ENCODE results near the gene CACTIN. TPM values are rescaled to one million over a fixed set of nuclear protein-coding genes. Genes with fewer than 3 reads are reported as not detected.

CACTIN gene
- total RNA-seq, 4 donors from 2014 or later: 10.9 to 29.0 (median 16.8) TPM

DNA sequence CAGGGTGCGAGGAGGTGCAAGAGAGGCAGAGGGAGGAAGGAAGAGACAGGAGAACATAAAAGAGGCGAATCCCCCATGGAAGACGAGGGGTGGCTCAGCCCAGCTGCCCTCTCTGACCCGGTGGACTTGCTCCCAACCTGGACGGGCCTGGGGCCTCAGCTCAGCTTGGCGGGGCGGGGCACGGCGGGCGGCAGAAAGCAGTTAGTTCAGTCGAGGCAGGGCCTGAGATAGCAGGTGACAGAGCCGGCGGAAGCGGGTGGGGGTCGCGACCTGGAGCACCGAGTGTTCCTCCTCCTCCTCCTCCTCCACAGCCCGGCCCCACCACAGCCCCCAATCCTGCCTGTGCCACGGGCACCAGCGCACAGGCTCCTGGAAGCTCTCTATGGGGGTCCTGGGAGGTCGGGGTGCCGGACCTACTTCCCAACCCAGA, 7.0 kb upstream of the CACTIN start:
- TF ChIP-seq, protein P1, sequence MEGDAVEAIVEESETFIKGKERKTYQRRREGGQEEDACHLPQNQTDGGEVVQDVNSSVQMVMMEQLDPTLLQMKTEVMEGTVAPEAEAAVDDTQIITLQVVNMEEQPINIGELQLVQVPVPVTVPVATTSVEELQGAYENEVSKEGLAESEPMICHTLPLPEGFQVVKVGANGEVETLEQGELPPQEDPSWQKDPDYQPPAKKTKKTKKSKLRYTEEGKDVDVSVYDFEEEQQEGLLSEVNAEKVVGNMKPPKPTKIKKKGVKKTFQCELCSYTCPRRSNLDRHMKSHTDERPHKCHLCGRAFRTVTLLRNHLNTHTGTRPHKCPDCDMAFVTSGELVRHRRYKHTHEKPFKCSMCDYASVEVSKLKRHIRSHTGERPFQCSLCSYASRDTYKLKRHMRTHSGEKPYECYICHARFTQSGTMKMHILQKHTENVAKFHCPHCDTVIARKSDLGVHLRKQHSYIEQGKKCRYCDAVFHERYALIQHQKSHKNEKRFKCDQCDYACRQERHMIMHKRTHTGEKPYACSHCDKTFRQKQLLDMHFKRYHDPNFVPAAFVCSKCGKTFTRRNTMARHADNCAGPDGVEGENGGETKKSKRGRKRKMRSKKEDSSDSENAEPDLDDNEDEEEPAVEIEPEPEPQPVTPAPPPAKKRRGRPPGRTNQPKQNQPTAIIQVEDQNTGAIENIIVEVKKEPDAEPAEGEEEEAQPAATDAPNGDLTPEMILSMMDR (IDR thresholded peaks at IDR 0.05; ENCODE audit: low read depth): no peak

DNA sequence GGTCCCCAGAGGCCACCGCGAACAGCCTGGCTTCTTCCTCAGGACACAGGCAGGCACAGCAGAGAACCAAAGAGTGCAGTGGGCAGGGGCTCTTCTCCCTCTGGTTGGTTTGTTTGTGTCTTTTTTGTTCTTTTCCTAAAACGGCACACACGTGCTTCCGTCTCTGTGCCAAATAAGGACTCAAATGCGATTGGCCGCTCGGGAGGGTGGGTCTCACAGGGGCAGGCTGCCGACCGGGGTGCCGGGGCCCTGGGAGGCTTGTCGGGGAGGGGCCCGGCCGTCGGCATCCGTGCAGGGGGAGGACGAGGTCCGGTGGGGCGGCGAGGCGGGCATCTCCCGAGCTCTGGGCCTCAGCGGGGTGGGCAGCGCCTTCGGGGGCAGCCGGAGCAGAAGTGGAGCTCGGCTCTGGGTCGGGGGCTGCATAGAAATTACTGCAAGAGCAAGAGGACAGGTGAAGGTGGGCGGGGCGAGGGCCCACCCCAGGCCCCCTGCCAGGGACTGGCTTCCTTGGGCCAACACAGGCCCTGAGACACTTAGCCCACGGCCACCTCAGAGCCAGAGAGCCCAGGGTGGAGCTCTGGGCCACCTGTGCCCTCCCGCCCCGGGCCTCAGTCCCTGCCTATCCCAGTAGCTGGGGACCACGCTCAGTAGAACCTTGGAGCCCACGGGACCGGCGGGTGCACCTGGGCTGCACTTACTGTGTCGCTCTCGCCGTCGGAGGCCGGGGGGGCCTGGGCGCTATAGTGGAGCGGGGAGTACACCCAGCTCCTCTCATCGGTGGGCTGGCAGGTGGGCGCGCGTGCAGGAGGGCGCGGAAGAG, 6.4 kb upstream of the CACTIN start:
- TF ChIP-seq, protein P1 (IDR thresholded peaks at IDR 0.05; ENCODE audit: low read depth): no peak

DNA sequence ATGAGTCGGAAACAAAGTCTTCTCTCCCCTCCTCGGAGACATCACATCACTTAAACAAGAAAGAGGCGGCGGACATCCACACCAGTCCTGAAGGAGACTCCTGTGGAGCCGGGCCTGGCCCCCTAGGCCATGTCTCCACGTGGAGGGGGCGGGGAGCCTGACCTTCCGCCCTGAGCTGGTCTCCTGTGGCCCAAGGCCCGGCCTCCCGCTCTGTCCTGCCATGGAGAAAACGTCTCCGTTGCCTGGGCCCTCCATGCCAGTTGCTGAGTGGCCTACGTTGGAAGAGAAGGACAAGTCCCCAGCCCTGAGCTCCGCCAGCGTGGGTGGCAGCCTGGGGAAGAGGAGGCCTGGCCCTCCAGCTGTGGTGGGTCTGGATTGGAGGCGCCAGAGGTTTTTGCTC, 5.5 kb upstream of the CACTIN start:
- TF ChIP-seq, protein P1 (IDR thresholded peaks at IDR 0.05; ENCODE audit: low read depth): no peak

DNA sequence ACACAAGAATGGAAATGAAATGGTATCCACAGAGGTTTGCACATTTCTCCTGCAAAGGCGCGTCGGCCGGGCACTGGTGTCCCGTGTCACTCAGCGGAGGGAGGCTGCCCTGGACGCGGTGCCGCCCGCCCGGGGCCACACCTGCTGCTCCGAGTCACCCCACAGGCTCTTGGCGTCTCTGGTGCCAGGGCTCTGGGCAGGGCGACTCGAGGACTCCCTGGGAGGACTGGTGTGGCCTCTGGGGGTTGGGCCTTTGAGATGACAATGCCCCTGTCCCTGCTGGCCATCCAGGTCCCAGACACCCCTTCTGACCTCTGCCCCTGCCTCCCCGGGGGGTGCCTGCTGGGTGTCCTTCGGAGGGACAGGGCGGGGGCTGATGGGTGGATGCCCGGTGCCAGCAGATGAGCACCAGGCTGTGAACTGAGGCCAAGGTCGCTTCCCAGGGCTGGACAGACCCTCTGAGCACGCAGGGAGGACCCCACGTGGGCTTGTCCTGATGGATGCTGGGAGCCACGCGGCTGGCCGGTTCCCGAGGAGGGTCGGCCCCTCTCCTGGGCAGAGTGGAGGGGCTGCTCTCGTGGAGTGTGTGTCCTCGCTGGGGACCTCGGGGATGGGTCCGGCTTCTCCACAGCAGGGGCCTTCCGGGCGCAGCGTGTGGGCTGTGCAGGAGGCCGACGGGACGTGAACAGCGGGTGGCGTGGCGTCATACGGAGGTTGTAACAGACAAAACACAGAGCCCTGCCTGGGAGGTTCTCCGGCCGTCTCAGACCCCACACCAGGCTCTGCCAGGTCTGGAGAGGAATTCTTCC, 4.7 kb upstream of the CACTIN start:
- TF ChIP-seq, protein P1 (IDR thresholded peaks at IDR 0.05; ENCODE audit: low read depth): no peak

DNA sequence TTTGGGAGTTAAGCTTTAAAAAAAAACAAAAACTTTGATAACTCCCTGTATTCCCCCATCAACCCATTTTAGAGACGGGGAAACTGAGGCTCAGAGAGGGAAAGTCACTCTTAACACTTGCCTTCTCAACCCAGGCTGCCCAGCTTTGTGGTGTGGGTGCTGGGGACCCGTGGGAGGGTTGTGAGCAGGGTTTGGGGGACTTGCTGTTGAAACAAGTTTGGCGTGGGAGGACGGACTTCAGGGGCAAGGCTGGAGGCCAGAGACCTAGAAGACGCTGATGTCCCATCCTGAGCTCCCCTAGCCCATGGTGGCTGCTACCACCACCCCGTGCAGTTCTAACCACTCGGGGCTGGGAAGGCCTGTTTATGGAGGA, 747 bp upstream of the CACTIN start:
- TF ChIP-seq, protein P1 (IDR thresholded peaks at IDR 0.05; ENCODE audit: low read depth): no peak

DNA sequence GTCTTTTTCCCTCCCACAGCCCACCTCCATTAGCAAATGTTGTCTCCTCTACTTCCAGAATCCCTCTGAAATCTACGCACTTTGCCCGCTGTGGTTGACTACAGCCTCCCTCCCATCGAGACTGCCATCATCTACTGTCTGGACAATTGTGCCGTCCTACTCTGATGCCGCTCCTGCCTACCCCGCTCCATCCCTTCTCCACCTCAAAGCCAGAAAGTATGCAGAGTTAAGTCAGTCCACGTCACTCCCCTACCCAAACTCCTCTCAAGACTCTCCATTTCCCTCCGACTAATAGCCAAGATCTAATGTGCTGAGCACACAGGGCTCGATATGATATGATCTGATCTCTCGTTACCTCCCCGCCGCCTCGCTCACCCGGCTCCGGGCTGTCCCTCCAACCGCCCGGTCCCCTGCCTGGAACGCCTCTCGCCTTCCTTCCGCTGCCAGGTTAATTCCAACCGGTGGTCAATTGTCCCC, 556 bp downstream of the CACTIN start:
- TF ChIP-seq, protein P1 (IDR thresholded peaks at IDR 0.05; ENCODE audit: low read depth): no peak

DNA sequence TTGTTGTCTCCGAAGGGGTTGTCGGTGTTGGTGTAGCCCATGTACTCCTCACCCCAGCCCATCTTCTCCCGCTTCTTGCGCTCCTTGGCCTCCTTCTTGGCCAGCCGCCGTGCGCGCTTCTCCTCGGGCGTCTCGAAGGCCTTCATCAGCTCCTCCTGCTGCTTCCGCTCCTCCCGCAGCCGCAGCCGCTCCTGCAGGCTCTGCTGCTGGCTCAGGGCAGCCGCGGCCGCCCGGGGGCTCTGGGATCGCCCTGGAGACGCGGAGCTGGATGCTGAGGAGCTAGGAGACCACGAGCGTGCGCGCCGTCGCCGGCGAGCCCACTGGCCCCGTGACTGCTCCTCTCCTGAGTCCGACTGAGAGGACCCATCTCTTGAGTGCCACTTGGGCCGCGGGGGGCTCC, 2.9 kb downstream of the CACTIN start:
- TF ChIP-seq, protein P1 (IDR thresholded peaks at IDR 0.05; ENCODE audit: low read depth): no peak

All from subcutaneous adipose tissue (tissue), 4 donors.